T-cell (primary cell): ENCODE data around the gene KLC4. TPM values are rescaled to one million over a fixed set of nuclear protein-coding genes. Genes with fewer than 3 reads are reported as not detected.

Source experiments
- ATAC-seq, 4 experiments: fragments of 200-7000 bp in 3 of 4; fragments of 150-1000 bp in 1 of 4; cut with Tn5 transposase; replicated peaks in 1 of 4; 1 replicate in 3 of 4; 2 replicates in 1 of 4; pipeline ENCODE4 v1.10.0; 2021; ENCODE audit warnings: moderate library complexity in 3 of 4, mild to moderate bottlenecking in 2 of 4, moderate number of reproducible peaks in 1 of 4
- CTCF ChIA-PET, 2 donors: fragments of 300-600 bp; sonication (Branson Sonifier 250); formaldehyde crosslinking; loops; one replicate each; lab custom pipeline; 2022; ENCODE audit warnings: antibody characterized with exemption in 2 of 2; lab: Charles Lee
- POLR2A ChIA-PET, 2 donors: fragments of 300-600 bp; sonication (Branson Sonifier 250); formaldehyde crosslinking; loops; one replicate each; lab custom pipeline; 2022; ENCODE audit warnings: antibody characterized with exemption in 2 of 2; lab: Charles Lee
- DNase-seq, 35 experiments: peaks; one replicate each; pipeline versions ENCODE4 v3.0.0 to v3.0.0-alpha.2; 2013 to 2023
- H3K27ac ChIP-seq: one replicate; pipeline ENCODE4 v1.5.1; 2013; ENCODE audit warnings: low read length
- H3K27me3 ChIP-seq, 2 experiments: replicated peaks in 1 of 2; 1 replicate in 1 of 2; 2 replicates in 1 of 2; pipeline versions ENCODE4 v1.6.1 to v1.7.0; 2013; ENCODE audit warnings: low read length in 1 of 2, mixed read lengths in 1 of 2; ENCODE audit not compliant: control insufficient read depth in 2 of 2, insufficient read depth in 2 of 2; ENCODE audit errors: extremely low read depth in 1 of 2
- H3K36me3 ChIP-seq, 2 donors: 1 replicate in 1 of 2; 2 replicates in 1 of 2; pipeline versions ENCODE4 v1.6.1 to v1.7.0; 2013; ENCODE audit warnings: low read length in 1 of 2; ENCODE audit not compliant: control insufficient read depth in 2 of 2, insufficient read depth in 1 of 2; ENCODE audit errors: extremely low read depth in 1 of 2
- H3K4me1 ChIP-seq, 2 experiments: 1 replicate in 1 of 2; 2 replicates in 1 of 2; pipeline versions ENCODE4 v1.6.1 to v1.7.0; 2013; ENCODE audit warnings: low read length in 2 of 2, mixed read lengths in 1 of 2; ENCODE audit not compliant: insufficient read depth in 2 of 2, control insufficient read depth in 1 of 2; ENCODE audit errors: extremely low read depth in 1 of 2
- H3K4me3 ChIP-seq, 2 donors: 1 replicate in 1 of 2; 2 replicates in 1 of 2; pipeline versions ENCODE4 v1.5.1 to v1.7.0; 2013; ENCODE audit warnings: mild to moderate bottlenecking in 2 of 2, low read length in 1 of 2, moderate library complexity in 1 of 2; ENCODE audit not compliant: control insufficient read depth in 1 of 2; ENCODE audit errors: extremely low read depth in 1 of 2
- H3K9me3 ChIP-seq: 2 replicates; pipeline ENCODE4 v1.7.0; 2013
- H3K27ac Mint-ChIP-seq, 2 donors: one replicate each; pipeline ENCODE4 v1.8.0; 2020 to 2021; ENCODE audit warnings: mild to moderate bottlenecking in 2 of 2, mixed read lengths in 2 of 2
- H3K27me3 Mint-ChIP-seq, 2 donors: one replicate each; pipeline ENCODE4 v1.8.0; 2021 to 2022; ENCODE audit warnings: mixed read lengths in 2 of 2
- H3K36me3 Mint-ChIP-seq: one replicate; pipeline ENCODE4 v1.8.0; 2021; ENCODE audit warnings: mixed read lengths
- H3K4me1 Mint-ChIP-seq, 3 donors: one replicate each; pipeline ENCODE4 v1.8.0; 2020 to 2022; ENCODE audit warnings: mixed read lengths in 3 of 3, mild to moderate bottlenecking in 1 of 3
- H3K4me3 Mint-ChIP-seq, 3 donors: one replicate each; pipeline ENCODE4 v1.8.0; 2020 to 2022; ENCODE audit warnings: mild to moderate bottlenecking in 3 of 3, mixed read lengths in 3 of 3, moderate library complexity in 3 of 3
- H3K9me3 Mint-ChIP-seq, 3 donors: one replicate each; pipeline ENCODE4 v1.8.0; 2020 to 2022; ENCODE audit warnings: mixed read lengths in 3 of 3
- WGBS: methylation state at CpG from one replicate; pipeline ENCODE4 v1.1.5; 2013; ENCODE audit warnings: missing lambda C conversion rate; ENCODE audit not compliant: insufficient coverage; 5-methylcytosine and 5-hydroxymethylcytosine counted together
- total RNA-seq, 35 experiments: library from RNA in 6 of 35; stranded (reverse) in 6 of 35; fragments of 120-200 nt in 1 of 35; gene quantifications; one replicate each; pipeline versions ENCODE4 v1.2.1 to v1.2.4 and lab custom pipeline; 2013 to 2026

Gene KLC4
- total RNA-seq, 5 donors from 2014 or later (not counting 1 experiment from before 2014, with no cell fraction given), result 37.8 to 48.5 (median 45.5) TPM

DNA sequence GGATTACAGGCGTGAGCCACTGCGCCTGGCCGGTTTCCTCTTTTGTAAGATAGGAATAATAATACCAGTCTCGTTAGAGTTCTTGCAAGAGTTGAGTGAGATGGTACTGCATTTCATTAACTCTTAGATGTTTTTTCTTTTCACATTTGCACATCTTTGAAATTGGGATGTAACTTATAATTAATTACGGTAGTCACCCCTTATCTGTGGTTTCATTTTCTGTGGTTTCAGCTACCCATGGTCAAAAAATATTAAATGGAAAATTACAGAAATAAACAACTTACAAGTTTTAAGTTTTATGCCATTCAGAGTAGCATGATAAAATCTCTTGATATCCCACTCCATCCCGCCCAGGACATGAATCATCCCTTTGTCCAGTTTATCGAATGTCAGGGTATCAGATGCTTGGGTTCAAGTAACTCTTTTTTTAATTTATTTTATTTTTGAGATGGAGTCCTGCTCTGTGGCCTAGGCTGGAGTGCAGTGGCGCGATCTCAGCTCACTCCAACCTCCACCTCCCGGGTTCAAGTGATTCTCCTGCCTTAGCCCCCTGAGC lies 32.1 kb downstream of the KLC4 start:
- ATAC-seq, result no peak
- H3K36me3 Mint-ChIP-seq, result no peaks in the 10 kb centered on the region
- no peak for DNase-seq
- H3K9me3 Mint-ChIP-seq, result no peaks in the 10 kb centered on the region
- Histone ChIP-seq H3K27ac (no peak overlapping the region), H3K27me3 (peaks cover 0 to 3% of the 10 kb centered on the region in 2 experiments), H3K4me3 (no peak overlapping the region), H3K9me3 (no peaks in the 10 kb centered on the region), H3K36me3 (no peaks in the 10 kb centered on the region), H3K4me1 (no peaks in the 10 kb centered on the region)
- H3K4me1 Mint-ChIP-seq, result peaks cover 14 to 19% (median 17%) of the 10 kb centered on the region in 3 donors
- H3K27ac Mint-ChIP-seq, result no peak overlapping the region
- WGBS, result 80% methylated on average over 1 of the region's 10 CpGs
- no peak overlapping the region for H3K4me3 Mint-ChIP-seq
- ChIA-PET POLR2A (no interaction called here), CTCF (no interaction called here)
- H3K27me3 Mint-ChIP-seq, result no peaks in the 10 kb centered on the region

DNA sequence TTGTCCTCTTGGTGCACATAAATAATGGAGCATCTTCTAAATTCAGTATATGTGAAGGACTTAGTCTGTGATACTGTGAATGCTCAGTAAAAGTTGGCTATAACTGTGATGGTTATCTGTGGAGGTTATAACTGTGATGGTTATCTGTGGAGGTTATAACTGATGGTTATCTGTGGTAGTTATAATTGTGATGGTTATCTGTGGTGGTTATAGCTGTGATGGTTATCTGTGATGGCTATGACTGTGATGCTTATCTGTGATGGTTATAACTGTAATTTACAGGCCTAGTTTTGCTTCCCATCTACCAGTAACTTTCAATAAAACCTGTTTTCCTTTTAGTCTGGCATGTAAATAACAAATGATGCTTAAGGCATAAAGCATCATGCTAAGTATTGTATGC lies 33.2 kb downstream of the KLC4 start:
- no peaks in the 10 kb centered on the region for H3K9me3 Mint-ChIP-seq
- no peak overlapping the region for H3K4me3 ChIP-seq
- no peak overlapping the region for H3K4me3 Mint-ChIP-seq
- no peaks in the 10 kb centered on the region for H3K27me3 Mint-ChIP-seq
- no peaks in the 10 kb centered on the region for H3K4me1 ChIP-seq
- ChIA-PET CTCF (no interaction called here), POLR2A (no interaction called here)
- no peaks in the 10 kb centered on the region for H3K36me3 ChIP-seq
- H3K9me3 ChIP-seq, result no peaks in the 10 kb centered on the region
- DNase-seq (no peak), ATAC-seq (no peak)
- no peak overlapping the region for H3K27ac ChIP-seq
- H3K36me3 Mint-ChIP-seq, result no peaks in the 10 kb centered on the region
- H3K4me1 Mint-ChIP-seq, result peaks cover 14 to 19% (median 17%) of the 10 kb centered on the region in 3 donors
- H3K27me3 ChIP-seq, result peaks cover 0 to 2% of the 10 kb centered on the region in 2 experiments
- no peak overlapping the region for H3K27ac Mint-ChIP-seq

DNA sequence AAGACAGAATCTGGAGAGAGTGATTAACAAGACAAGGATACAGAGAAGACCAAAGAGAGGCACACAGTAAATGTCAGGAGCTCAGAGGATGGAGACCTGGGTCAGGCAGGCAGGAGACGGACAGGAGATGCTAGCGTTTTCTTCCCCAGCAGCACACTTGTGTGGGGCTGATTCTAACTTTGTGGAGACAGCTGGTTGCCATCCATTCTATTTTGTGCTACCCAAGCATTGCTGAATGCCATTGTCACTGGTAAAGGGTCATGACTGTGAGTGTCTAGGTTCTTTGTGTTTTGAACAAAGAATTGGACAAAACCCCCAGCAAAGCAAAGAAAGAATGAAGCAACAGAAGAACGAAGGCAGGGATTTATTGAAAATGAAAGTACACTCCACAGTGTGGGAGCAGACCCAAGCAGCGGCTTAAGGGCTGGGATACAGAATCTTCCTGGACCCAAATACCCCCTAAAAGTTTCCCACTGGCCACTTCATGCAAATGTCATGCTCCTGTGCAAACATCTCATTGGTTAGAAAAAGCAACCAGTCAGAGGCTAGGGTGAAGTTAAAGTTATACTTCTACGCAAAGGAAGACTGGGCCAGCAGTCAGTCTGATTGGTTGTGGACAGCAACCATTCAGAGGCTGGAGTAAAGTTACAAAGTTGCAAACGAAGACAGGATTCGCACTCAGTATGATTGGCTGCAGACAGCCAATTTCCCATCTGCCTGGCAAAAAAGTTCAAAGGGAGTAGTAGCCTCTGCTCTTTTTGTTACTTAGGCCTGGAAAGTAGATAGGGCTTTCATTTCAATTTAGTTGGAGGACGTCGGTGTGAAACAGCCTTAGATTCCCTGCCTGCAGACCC lies 34.2 kb downstream of the KLC4 start:
- DNase-seq, result no peak
- POLR2A ChIA-PET, result interaction anchor here (0.6 kb wide), 2 partner anchors 16 to 17 kb away, joined by 3 to 10 read pairs; no protein-coding TSS in a partner anchor
- WGBS, result 78% methylated on average over 7 of the region's 9 CpGs
- ATAC-seq, result peak in 3 of 4 experiments; percentile 37 to 53 (median 42)
- no peaks in the 10 kb centered on the region for H3K4me1 ChIP-seq
- Mint-ChIP-seq H3K4me3 (peak overlapping the region; percentile 22 to 32 (median 26)), H3K36me3 (no peaks in the 10 kb centered on the region), H3K4me1 (peaks cover 14 to 19% (median 17%) of the 10 kb centered on the region in 3 donors), H3K27me3 (peaks cover 0 to 2% of the 10 kb centered on the region in 2 donors), H3K9me3 (no peaks in the 10 kb centered on the region), H3K27ac (peak overlapping the region in 1 of 2 donors; percentile 65)
- H3K9me3 ChIP-seq, result no peaks in the 10 kb centered on the region
- H3K27me3 ChIP-seq, result peaks cover 0 to 2% of the 10 kb centered on the region in 2 experiments
- CTCF ChIA-PET, result interaction anchor here (0.6 kb wide), 3 partner anchors 11 to 1223 kb away, joined by 3 to 7 read pairs (median 3); no protein-coding TSS in a partner anchor
- no peaks in the 10 kb centered on the region for H3K36me3 ChIP-seq
- no peak overlapping the region for H3K4me3 ChIP-seq
- no peak overlapping the region for H3K27ac ChIP-seq

DNA sequence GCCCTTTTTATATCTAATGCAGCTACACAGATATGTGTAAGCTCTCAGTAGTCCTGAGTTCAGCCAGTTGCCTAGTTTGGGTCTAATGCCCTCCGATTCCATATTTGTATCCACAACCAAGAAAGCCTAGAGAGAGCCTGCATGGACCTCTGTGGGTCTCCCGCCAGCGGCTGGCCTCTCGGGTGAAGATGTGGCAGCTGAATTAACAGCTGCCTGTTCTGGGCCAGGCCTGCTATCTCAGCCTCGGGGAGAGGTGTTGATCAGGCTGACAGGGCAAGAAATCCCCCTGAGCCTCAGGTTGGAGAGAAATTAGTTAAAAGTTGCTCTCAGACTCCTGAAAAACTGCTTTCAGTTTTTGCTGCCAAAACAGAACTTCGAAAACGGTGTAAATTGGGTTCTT lies 36.5 kb downstream of the KLC4 start:
- CTCF ChIA-PET, result no interaction called here
- POLR2A ChIA-PET, result no interaction called here
- H3K36me3 ChIP-seq, result no peaks in the 10 kb centered on the region
- no peak overlapping the region for H3K27ac Mint-ChIP-seq
- peaks cover 0 to 2% of the 10 kb centered on the region in 2 experiments for H3K27me3 ChIP-seq
- 70% methylated on average over 6 of the region's 7 CpGs for WGBS
- no peak overlapping the region for H3K4me3 ChIP-seq
- H3K27me3 Mint-ChIP-seq, result peaks cover 0 to 2% of the 10 kb centered on the region in 2 donors
- no peak overlapping the region for H3K27ac ChIP-seq
- DNase-seq (no peak), ATAC-seq (no peak)
- peaks cover 14 to 19% (median 17%) of the 10 kb centered on the region in 3 donors for H3K4me1 Mint-ChIP-seq
- no peaks in the 10 kb centered on the region for H3K9me3 ChIP-seq
- no peaks in the 10 kb centered on the region for H3K4me1 ChIP-seq
- no peaks in the 10 kb centered on the region for H3K9me3 Mint-ChIP-seq
- no peaks in the 10 kb centered on the region for H3K36me3 Mint-ChIP-seq
- no peak overlapping the region for H3K4me3 Mint-ChIP-seq

DNA sequence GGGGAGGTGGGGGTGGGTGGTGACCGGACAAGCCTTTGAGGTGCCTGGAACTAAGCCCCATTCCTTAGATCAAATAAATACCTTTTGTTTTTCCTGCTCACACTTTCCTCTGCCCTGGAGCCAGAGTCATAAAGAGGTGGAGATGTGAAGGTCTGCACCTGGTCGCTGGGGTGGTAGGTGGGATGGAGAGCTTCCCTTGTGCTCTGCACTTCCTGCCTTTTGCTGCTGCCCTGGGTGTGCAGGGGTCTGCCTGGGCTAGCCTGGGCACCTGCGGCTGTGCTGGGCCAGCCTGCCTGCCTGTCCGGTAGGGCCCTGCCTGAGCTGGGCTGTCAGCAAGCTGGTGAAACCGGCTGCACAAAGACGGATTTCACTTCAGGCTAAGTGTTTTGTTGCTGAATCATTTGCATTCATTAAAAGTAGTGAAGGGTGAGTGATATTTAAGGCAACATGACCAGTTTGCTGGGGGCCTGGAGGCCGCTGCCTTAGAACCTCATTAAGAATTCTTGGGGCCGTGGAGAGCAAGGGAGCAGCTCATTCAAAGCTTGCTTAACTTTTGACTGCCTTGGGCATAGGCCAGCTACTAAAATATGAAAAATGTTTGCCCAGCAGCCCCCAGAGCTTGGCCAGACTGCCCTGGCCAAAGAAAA lies 37.1 kb downstream of the KLC4 start:
- 89% methylated on average over 7 of the region's 8 CpGs for WGBS
- Histone ChIP-seq H3K4me3 (no peak overlapping the region), H3K4me1 (no peaks in the 10 kb centered on the region), H3K36me3 (no peaks in the 10 kb centered on the region), H3K27ac (no peak overlapping the region), H3K9me3 (no peaks in the 10 kb centered on the region), H3K27me3 (peaks cover 0 to 2% of the 10 kb centered on the region in 2 experiments)
- ATAC-seq, result no peak
- no peak overlapping the region for H3K27ac Mint-ChIP-seq
- CTCF ChIA-PET, result no interaction called here
- no peaks in the 10 kb centered on the region for H3K36me3 Mint-ChIP-seq
- no peaks in the 10 kb centered on the region for H3K9me3 Mint-ChIP-seq
- POLR2A ChIA-PET, result interaction anchor here in 1 of 2 donors (0.6 kb wide), 1 partner anchor 1011 kb away, joined by 3 read pairs; no protein-coding TSS in a partner anchor
- DNase-seq, result no peak
- H3K4me1 Mint-ChIP-seq, result peaks cover 14 to 19% (median 17%) of the 10 kb centered on the region in 3 donors
- H3K27me3 Mint-ChIP-seq, result peaks cover 0 to 2% of the 10 kb centered on the region in 2 donors
- no peak overlapping the region for H3K4me3 Mint-ChIP-seq

DNA sequence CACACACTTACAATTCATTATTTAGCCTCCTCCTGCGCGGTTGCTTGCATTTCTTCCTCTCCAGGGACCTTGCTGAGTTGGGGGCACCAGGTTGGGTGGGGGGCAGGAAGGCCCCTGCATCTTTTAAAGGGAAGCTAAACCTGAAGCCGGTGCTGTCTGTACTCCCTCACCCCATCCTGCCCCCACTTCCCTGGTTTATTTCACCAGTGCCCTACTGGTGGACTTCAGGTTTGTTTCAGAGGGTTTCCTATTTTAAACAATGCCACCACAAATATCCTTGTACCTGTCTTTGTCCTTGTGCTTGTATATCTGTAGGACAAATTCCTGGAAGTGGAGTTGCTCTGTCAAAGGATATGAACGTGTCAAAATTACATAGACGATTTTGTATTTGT lies 37.7 kb downstream of the KLC4 start:
- H3K9me3 Mint-ChIP-seq, result no peaks in the 10 kb centered on the region
- H3K4me3 Mint-ChIP-seq, result no peak overlapping the region
- ChIA-PET CTCF (interaction anchor here in 1 of 2 donors (0.6 kb wide), 1 partner anchor 307 kb away, joined by 3 read pairs; no protein-coding TSS in a partner anchor), POLR2A (interaction anchor here in 1 of 2 donors (0.6 kb wide), 2 partner anchors 7 to 209 kb away, joined by 3 read pairs; no protein-coding TSS in a partner anchor)
- H3K27me3 ChIP-seq, result peaks cover 0 to 2% of the 10 kb centered on the region in 2 experiments
- no peak overlapping the region for H3K27ac Mint-ChIP-seq
- no peak overlapping the region for H3K4me3 ChIP-seq
- H3K9me3 ChIP-seq, result no peaks in the 10 kb centered on the region
- no peak for DNase-seq
- ATAC-seq, result no peak
- H3K36me3 Mint-ChIP-seq, result no peaks in the 10 kb centered on the region
- no CpG with 5 or more reads among the region's 5 CpGs for WGBS
- H3K27me3 Mint-ChIP-seq, result peaks cover 0 to 2% of the 10 kb centered on the region in 2 donors
- H3K27ac ChIP-seq, result no peak overlapping the region
- no peaks in the 10 kb centered on the region for H3K36me3 ChIP-seq
- peaks cover 14 to 19% (median 17%) of the 10 kb centered on the region in 3 donors for H3K4me1 Mint-ChIP-seq
- no peaks in the 10 kb centered on the region for H3K4me1 ChIP-seq
